Liver (tissue), 9 donors: ENCODE results near the gene NFILZ. TPM values are rescaled to one million over a fixed set of nuclear protein-coding genes. Genes with fewer than 3 reads are reported as not detected.

Experiments used
- DNase-seq: peaks from one replicate; pipeline ENCODE4 v3.0.0-alpha.2; 2017; ENCODE audit warnings: low spot score
- H3K27ac ChIP-seq, 2 donors: one replicate each; pipeline ENCODE4 v1.7.0; 2013; ENCODE audit warnings: inconsistent platforms in 2 of 2, low read length in 2 of 2, control low read depth in 1 of 2, low read depth in 1 of 2, mild to moderate bottlenecking in 1 of 2
- H3K27me3 ChIP-seq, 4 donors: one replicate each; pipeline versions ENCODE4 v1.6.1 to v1.7.0; 2013; ENCODE audit warnings: low read length in 3 of 4, inconsistent platforms in 1 of 4, mild to moderate bottlenecking in 1 of 4, moderate library complexity in 1 of 4; ENCODE audit not compliant: control insufficient read depth in 4 of 4, insufficient read depth in 4 of 4
- H3K36me3 ChIP-seq, 4 donors: one replicate each; pipeline versions ENCODE4 v1.6.1 to v1.7.0; 2013; ENCODE audit warnings: low read length in 3 of 4, mild to moderate bottlenecking in 3 of 4, low read depth in 1 of 4, moderate library complexity in 1 of 4; ENCODE audit not compliant: control insufficient read depth in 4 of 4, insufficient read depth in 3 of 4
- H3K4me1 ChIP-seq, 4 donors: one replicate each; pipeline versions ENCODE4 v1.6.1 to v1.7.0; 2013; ENCODE audit warnings: low read length in 3 of 4, mild to moderate bottlenecking in 3 of 4, moderate library complexity in 1 of 4; ENCODE audit not compliant: control insufficient read depth in 4 of 4, insufficient read depth in 4 of 4
- H3K4me3 ChIP-seq, 3 donors: one replicate each; pipeline versions ENCODE4 v1.6.1 to v1.7.0; 2013; ENCODE audit warnings: low read length in 3 of 3, control low read depth in 1 of 3, low read depth in 1 of 3, mild to moderate bottlenecking in 1 of 3
- H3K9ac ChIP-seq, 2 donors: one replicate each; pipeline ENCODE4 v1.7.0; 2013; ENCODE audit warnings: low read length in 2 of 2, mild to moderate bottlenecking in 2 of 2, moderate library complexity in 2 of 2, control low read depth in 1 of 2, low read depth in 1 of 2
- H3K9me3 ChIP-seq, 4 donors: one replicate each; pipeline versions ENCODE4 v1.6.1 to v1.7.0; 2013; ENCODE audit warnings: low read length in 3 of 4; ENCODE audit not compliant: control insufficient read depth in 4 of 4
- EGR1 ChIP-seq, 2 donors: IDR thresholded peaks; 2 replicates each; pipeline ENCODE4 v1.6.1; 2016 to 2018; ENCODE audit warnings: antibody characterized with exemption in 2 of 2, low read depth in 2 of 2
- FOXA1 ChIP-seq: IDR thresholded peaks from 2 replicates; pipeline ENCODE4 v1.6.1; 2016; ENCODE audit warnings: antibody characterized with exemption
- FOXA2 ChIP-seq: IDR thresholded peaks from 2 replicates; pipeline ENCODE4 v1.6.1; 2016; ENCODE audit warnings: antibody characterized with exemption
- GABPA ChIP-seq, 2 donors: IDR thresholded peaks in 1 of 2; conservative IDR thresholded peaks in 1 of 2; 2 replicates each; pipeline ENCODE4 v1.6.1; 2016; ENCODE audit warnings: antibody characterized with exemption in 2 of 2, mild to moderate bottlenecking in 1 of 2, moderate library complexity in 1 of 2
- HNF4A ChIP-seq, 2 donors: conservative IDR thresholded peaks; 2 replicates each; pipeline ENCODE4 v1.6.1; 2016; ENCODE audit warnings: antibody characterized with exemption in 2 of 2, mild to moderate bottlenecking in 2 of 2
- HNF4G ChIP-seq: IDR thresholded peaks from 2 replicates; pipeline ENCODE4 v1.6.1; 2016; ENCODE audit warnings: antibody characterized with exemption
- JUND ChIP-seq, 2 donors: IDR thresholded peaks; 2 replicates each; pipeline ENCODE4 v1.6.1; 2016; ENCODE audit warnings: antibody characterized with exemption in 2 of 2
- NR2F2 ChIP-seq: IDR thresholded peaks from 2 replicates; pipeline ENCODE4 v1.6.1; 2016; ENCODE audit warnings: antibody characterized with exemption
- RAD21 ChIP-seq, 2 donors: IDR thresholded peaks; 2 replicates each; pipeline ENCODE4 v1.6.1; 2016; ENCODE audit warnings: antibody characterized with exemption in 2 of 2, mild to moderate bottlenecking in 2 of 2
- RXRA ChIP-seq, 2 donors: IDR thresholded peaks; 2 replicates each; pipeline ENCODE4 v1.6.1; 2017 to 2018; ENCODE audit warnings: antibody characterized with exemption in 2 of 2, mild to moderate bottlenecking in 1 of 2
- SP1 ChIP-seq: IDR thresholded peaks from 2 replicates; pipeline ENCODE4 v1.6.1; 2018; ENCODE audit warnings: antibody characterized with exemption, mild to moderate bottlenecking
- TAF1 ChIP-seq: conservative IDR thresholded peaks from 2 replicates; pipeline ENCODE4 v1.6.1; 2016; ENCODE audit warnings: antibody characterized with exemption, mild to moderate bottlenecking
- YY1 ChIP-seq: IDR thresholded peaks from 2 replicates; pipeline ENCODE4 v1.6.1; 2016; ENCODE audit warnings: antibody characterized with exemption, mild to moderate bottlenecking
- WGBS: extraction: QIAGEN DNeasy Blood & Tissue Kit; methylation state at CpG from one replicate; pipeline ENCODE4 v1.1.7; 2013; 5-methylcytosine and 5-hydroxymethylcytosine counted together
- polyA plus RNA-seq, 2 donors: library from polyadenylated mRNA; stranded (reverse) in 1 of 2; unstranded in 1 of 2; fragments of 200-250 nt in 1 of 2; fragments of >200 nt in 1 of 2; fragmentation: Nextera tagmentation in 1 of 2; extraction: Ambion mirVana in 1 of 2; gene quantifications; one replicate each; pipeline versions ENCODE4 v1.2.1 to v1.2.3, GENCODE V29; 2013 to 2015
- total RNA-seq, 2 donors: library from RNA; depleted of rRNA; stranded (reverse); fragments of >200 nt; gene quantifications; one replicate each; pipeline ENCODE4 v1.2.3, GENCODE V29; 2014
- TF ChIP-seq, protein P1 (sequence below): fragments of 150-350 bp; IDR thresholded peaks from 2 replicates; pipeline ENCODE4 v1.5.1; 2017; ENCODE audit warnings: improper control_type of control experiment, low read depth, low read length; ENCODE audit not compliant: missing input control
- TF ChIP-seq, protein P2 (sequence below): IDR thresholded peaks from 2 replicates; pipeline ENCODE4 v1.6.1; 2016; ENCODE audit warnings: antibody characterized with exemption, mild to moderate bottlenecking
- TF ChIP-seq, protein P3 (sequence below): IDR thresholded peaks from 2 replicates; pipeline ENCODE4 v1.6.1; 2016; ENCODE audit warnings: antibody characterized with exemption
- TF ChIP-seq, protein P4 (sequence below): IDR thresholded peaks from 2 replicates; pipeline ENCODE4 v1.6.1; 2016; ENCODE audit warnings: antibody characterized with exemption
- TF ChIP-seq, protein P5 (sequence below): IDR thresholded peaks from 2 replicates; pipeline ENCODE4 v1.6.1; 2016; ENCODE audit warnings: antibody characterized with exemption
- donor health status: healthy.
- donor health status: healthy.
- donor health status: healthy.
- donor health status: healthy.
- donor health status: healthy.

Gene NFILZ
- total and polyA plus RNA-seq, 4 donors = not detected

DNA sequence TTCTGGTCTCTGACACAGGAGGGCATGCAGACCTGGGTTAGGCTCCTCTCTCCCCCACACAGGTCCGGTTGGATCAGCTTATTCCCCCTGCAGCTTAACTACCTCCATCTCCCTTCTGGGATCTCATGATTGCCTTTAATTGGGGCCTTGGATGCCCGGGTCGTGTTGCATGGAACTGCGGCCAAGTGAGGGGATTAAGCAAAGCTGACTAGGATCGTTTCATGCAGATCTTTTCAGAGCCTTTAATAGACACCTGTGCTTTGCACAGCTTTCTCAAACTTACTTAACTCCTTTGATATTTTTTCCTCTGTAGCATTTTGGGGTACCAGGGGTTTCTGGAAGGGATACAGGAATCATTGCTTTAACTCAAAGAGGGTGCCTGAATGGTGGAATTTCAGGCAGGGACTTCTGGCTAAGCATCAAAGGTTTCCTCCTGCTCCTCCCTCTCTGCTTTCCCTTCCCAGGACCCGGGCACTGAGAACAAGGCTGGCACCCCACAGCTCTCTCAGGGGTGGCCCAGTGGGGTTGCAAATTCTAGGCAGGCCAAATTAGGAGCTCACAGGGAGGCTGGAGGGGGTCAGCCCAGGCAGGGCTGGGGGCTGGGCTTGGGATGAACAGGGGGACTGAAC lies 477 bp downstream of the NFILZ start:
- no peaks in the 10 kb centered on the region for H3K36me3 ChIP-seq
- DNase-seq = no peak
- TF ChIP-seq, protein P1, sequence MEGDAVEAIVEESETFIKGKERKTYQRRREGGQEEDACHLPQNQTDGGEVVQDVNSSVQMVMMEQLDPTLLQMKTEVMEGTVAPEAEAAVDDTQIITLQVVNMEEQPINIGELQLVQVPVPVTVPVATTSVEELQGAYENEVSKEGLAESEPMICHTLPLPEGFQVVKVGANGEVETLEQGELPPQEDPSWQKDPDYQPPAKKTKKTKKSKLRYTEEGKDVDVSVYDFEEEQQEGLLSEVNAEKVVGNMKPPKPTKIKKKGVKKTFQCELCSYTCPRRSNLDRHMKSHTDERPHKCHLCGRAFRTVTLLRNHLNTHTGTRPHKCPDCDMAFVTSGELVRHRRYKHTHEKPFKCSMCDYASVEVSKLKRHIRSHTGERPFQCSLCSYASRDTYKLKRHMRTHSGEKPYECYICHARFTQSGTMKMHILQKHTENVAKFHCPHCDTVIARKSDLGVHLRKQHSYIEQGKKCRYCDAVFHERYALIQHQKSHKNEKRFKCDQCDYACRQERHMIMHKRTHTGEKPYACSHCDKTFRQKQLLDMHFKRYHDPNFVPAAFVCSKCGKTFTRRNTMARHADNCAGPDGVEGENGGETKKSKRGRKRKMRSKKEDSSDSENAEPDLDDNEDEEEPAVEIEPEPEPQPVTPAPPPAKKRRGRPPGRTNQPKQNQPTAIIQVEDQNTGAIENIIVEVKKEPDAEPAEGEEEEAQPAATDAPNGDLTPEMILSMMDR = no peak
- no peak for TF ChIP-seq YY1
- TF ChIP-seq, protein P2, sequence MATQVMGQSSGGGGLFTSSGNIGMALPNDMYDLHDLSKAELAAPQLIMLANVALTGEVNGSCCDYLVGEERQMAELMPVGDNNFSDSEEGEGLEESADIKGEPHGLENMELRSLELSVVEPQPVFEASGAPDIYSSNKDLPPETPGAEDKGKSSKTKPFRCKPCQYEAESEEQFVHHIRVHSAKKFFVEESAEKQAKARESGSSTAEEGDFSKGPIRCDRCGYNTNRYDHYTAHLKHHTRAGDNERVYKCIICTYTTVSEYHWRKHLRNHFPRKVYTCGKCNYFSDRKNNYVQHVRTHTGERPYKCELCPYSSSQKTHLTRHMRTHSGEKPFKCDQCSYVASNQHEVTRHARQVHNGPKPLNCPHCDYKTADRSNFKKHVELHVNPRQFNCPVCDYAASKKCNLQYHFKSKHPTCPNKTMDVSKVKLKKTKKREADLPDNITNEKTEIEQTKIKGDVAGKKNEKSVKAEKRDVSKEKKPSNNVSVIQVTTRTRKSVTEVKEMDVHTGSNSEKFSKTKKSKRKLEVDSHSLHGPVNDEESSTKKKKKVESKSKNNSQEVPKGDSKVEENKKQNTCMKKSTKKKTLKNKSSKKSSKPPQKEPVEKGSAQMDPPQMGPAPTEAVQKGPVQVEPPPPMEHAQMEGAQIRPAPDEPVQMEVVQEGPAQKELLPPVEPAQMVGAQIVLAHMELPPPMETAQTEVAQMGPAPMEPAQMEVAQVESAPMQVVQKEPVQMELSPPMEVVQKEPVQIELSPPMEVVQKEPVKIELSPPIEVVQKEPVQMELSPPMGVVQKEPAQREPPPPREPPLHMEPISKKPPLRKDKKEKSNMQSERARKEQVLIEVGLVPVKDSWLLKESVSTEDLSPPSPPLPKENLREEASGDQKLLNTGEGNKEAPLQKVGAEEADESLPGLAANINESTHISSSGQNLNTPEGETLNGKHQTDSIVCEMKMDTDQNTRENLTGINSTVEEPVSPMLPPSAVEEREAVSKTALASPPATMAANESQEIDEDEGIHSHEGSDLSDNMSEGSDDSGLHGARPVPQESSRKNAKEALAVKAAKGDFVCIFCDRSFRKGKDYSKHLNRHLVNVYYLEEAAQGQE = no peak
- no peak for TF ChIP-seq HNF4A (conservative IDR thresholded peaks at IDR 0.05)
- no peak for TF ChIP-seq SP1
- no peak for TF ChIP-seq TAF1
- no peak overlapping the region for H3K9ac ChIP-seq
- H3K9me3 ChIP-seq = no peaks in the 10 kb centered on the region
- H3K4me1 ChIP-seq = peaks cover 4 to 18% (median 11%) of the 10 kb centered on the region in 4 donors
- H3K27me3 ChIP-seq = no peaks in the 10 kb centered on the region
- no peak overlapping the region for H3K4me3 ChIP-seq
- H3K27ac ChIP-seq = peak overlapping the region; percentile 67 to 70
- 43% methylated on average over 6 of the region's 6 CpGs for WGBS

DNA sequence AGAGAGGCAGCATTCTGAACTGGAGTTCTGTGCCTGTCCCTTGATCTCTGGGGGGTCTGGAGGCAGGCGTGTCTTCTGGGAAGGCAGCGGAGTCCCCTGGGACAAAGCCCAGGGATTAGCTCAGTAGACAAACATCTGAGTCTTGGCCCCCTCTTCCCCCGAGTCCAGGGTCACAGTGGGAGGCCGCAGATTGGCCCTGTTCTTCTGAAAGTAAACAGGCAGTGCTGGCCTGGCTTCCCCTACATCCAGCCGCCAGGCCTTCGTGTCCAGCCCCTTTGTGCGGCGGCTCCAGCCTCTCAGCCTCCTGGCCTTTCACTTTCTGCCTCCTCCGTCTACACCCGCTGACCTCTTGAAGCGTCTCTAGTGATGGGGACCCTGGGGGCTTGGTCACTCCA lies 989 bp downstream of the NFILZ start:
- Histone ChIP-seq H3K9me3 (no peaks in the 10 kb centered on the region), H3K27ac (peak overlapping the region; percentile 67 to 70), H3K4me1 (peaks cover 4 to 18% (median 11%) of the 10 kb centered on the region in 4 donors), H3K9ac (no peak overlapping the region), H3K4me3 (no peak overlapping the region), H3K36me3 (no peaks in the 10 kb centered on the region), H3K27me3 (no peaks in the 10 kb centered on the region)
- WGBS = 23% methylated on average over 11 of the region's 11 CpGs
- TF ChIP-seq SP1 (peak; percentile 75), YY1 (peak; percentile 30), FOXA1 (peak; percentile 80), HNF4A (conservative IDR thresholded peaks at IDR 0.05) (peak; percentile 74), JUND (IDR thresholded peaks at IDR 0.05) (peak; percentile 48 to 72), TAF1 (no peak), RAD21 (IDR thresholded peaks at IDR 0.05) (no peak), HNF4G (no peak), FOXA2 (peak; percentile 76), EGR1 (IDR thresholded peaks at IDR 0.05; ENCODE audit: low read depth in 2 of 2) (peak in 1 of 2 donors; percentile 14), NR2F2 (peak; percentile 94), RXRA (IDR thresholded peaks at IDR 0.05) (peak; percentile 76 to 82), GABPA (IDR thresholded peaks at IDR 0.05 in 1 of 2, conservative IDR thresholded peaks at IDR 0.05 in 1 of 2) (no peak)
- TF ChIP-seq, protein P2 = peak; percentile 63
- TF ChIP-seq, protein P3, sequence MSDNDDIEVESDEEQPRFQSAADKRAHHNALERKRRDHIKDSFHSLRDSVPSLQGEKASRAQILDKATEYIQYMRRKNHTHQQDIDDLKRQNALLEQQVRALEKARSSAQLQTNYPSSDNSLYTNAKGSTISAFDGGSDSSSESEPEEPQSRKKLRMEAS = peak; percentile 44
- TF ChIP-seq, protein P4, sequence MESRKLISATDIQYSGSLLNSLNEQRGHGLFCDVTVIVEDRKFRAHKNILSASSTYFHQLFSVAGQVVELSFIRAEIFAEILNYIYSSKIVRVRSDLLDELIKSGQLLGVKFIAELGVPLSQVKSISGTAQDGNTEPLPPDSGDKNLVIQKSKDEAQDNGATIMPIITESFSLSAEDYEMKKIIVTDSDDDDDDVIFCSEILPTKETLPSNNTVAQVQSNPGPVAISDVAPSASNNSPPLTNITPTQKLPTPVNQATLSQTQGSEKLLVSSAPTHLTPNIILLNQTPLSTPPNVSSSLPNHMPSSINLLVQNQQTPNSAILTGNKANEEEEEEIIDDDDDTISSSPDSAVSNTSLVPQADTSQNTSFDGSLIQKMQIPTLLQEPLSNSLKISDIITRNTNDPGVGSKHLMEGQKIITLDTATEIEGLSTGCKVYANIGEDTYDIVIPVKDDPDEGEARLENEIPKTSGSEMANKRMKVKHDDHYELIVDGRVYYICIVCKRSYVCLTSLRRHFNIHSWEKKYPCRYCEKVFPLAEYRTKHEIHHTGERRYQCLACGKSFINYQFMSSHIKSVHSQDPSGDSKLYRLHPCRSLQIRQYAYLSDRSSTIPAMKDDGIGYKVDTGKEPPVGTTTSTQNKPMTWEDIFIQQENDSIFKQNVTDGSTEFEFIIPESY = no peak
- TF ChIP-seq, protein P5, sequence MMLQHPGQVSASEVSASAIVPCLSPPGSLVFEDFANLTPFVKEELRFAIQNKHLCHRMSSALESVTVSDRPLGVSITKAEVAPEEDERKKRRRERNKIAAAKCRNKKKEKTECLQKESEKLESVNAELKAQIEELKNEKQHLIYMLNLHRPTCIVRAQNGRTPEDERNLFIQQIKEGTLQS = no peak
- TF ChIP-seq, protein P1 = no peak
- DNase-seq = no peak
